ENCODE data around the gene CRACR2B. TPM values are rescaled to one million over a fixed set of nuclear protein-coding genes. Genes with fewer than 3 reads are reported as not detected.

CRACR2B gene
- total RNA-seq, 1 donor from 2014 or later = 0.53 TPM

DNA sequence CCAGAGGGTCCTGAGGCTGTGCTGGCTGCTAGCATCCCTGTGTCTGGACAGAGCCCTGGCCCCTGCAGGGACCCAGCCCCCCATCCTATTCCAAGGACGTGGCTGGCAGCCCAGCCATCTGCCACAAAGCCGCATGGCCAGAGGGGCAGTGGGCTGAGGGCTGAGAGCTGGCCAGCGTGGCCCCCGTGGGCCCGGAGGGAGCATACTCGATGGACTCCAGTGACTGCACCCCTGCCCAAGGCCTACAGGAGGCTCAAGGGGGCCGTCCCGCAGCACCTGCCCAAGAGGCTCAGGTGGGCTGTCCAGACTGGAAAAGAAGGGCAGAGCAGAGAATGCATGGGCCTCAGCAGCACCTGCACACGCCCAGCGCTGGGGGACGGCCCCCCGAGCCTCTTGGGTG, 28.1 kb downstream of the CRACR2B start:
- peaks cover 1% of the 10 kb centered on the region for H3K36me3 ChIP-seq (ENCODE audit: control insufficient read depth, insufficient read depth, low read length)

DNA sequence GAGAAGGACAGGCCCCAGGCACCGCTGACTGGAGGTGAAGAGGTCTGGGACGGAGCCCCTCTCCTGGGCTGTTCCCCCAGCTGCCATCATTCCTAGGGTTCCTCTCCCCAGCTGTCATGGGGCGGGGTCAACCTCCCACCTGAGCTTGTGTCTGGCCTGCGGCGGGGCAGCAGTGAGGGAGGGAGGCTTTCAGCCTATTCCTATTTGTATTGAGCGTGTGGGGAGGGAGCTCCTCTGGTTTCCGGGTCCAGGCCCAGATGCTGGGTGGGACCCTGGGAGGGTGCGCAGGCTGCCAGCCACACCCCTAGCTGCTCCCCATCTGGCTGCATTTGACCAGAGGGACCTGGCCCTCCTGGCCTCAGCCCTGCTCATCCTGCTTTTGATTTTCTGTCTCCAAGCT, 28.7 kb downstream of the CRACR2B start:
- FAIRE-seq (no peak), DNase-seq (ENCODE audit: low read depth) (no peak)
- TF ChIP-seq, protein P1, sequence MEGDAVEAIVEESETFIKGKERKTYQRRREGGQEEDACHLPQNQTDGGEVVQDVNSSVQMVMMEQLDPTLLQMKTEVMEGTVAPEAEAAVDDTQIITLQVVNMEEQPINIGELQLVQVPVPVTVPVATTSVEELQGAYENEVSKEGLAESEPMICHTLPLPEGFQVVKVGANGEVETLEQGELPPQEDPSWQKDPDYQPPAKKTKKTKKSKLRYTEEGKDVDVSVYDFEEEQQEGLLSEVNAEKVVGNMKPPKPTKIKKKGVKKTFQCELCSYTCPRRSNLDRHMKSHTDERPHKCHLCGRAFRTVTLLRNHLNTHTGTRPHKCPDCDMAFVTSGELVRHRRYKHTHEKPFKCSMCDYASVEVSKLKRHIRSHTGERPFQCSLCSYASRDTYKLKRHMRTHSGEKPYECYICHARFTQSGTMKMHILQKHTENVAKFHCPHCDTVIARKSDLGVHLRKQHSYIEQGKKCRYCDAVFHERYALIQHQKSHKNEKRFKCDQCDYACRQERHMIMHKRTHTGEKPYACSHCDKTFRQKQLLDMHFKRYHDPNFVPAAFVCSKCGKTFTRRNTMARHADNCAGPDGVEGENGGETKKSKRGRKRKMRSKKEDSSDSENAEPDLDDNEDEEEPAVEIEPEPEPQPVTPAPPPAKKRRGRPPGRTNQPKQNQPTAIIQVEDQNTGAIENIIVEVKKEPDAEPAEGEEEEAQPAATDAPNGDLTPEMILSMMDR (IDR thresholded peaks at IDR 0.05; ENCODE audit: insufficient read depth, low read length, severe bottlenecking) = no peak
- Histone ChIP-seq H3K27me3 (ENCODE audit: control insufficient read depth, insufficient read depth, low read length) (no peaks in the 10 kb centered on the region), H3K36me3 (ENCODE audit: control insufficient read depth, insufficient read depth, low read length) (peaks cover 1% of the 10 kb centered on the region), H3K4me3 (ENCODE audit: low read depth, low read length) (no peak overlapping the region)

More for the DNA sequence above, 28.1 kb downstream of the CRACR2B start:
- FAIRE-seq = no peak
- Histone ChIP-seq H3K27me3 (ENCODE audit: control insufficient read depth, insufficient read depth, low read length) (no peaks in the 10 kb centered on the region), H3K4me3 (ENCODE audit: low read depth, low read length) (no peak overlapping the region)
- DNase-seq (ENCODE audit: low read depth) = no peak
- TF ChIP-seq, protein P1 (IDR thresholded peaks at IDR 0.05; ENCODE audit: insufficient read depth, low read length, severe bottlenecking) = no peak

DNA sequence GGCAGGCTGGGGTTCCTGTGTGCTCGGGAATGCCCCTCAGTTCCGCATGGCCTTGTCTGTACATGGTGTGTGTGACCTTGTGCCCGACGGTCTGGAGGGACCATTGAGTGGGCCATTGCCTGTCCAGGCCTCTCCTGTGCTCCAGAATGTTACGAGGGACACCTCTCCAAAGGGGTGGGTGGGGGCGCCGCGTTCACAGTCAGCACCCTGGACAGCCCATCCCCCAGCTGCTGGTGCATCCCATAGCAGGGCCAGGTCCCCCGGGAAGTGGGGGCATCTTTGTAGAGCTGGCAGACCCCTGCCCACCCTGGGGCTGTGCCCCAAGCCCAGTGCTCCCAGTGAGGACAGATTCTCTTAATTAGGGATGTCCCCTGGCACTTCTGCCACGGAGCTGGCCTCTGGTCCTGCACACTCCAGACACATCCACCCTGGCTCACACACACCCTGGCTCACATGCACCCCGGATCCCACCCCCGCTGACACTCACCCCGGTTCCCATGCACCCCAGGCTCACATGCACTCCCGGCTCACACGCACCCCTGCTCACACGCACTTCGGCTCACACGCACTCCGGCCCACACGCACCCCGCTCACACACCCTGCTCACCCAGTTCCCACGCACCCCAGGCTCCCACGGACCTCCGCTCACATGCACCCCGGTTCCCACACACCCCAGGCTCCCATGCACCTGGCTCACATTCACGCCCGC, 30.5 kb downstream of the CRACR2B start:
- TF ChIP-seq, protein P1 (IDR thresholded peaks at IDR 0.05; ENCODE audit: insufficient read depth, low read length, severe bottlenecking) = no peak
- Histone ChIP-seq H3K27me3 (ENCODE audit: control insufficient read depth, insufficient read depth, low read length) (no peaks in the 10 kb centered on the region), H3K36me3 (ENCODE audit: control insufficient read depth, insufficient read depth, low read length) (no peaks in the 10 kb centered on the region), H3K4me3 (ENCODE audit: low read depth, low read length) (no peak overlapping the region)
- no peak for FAIRE-seq
- DNase-seq (ENCODE audit: low read depth) = no peak

DNA sequence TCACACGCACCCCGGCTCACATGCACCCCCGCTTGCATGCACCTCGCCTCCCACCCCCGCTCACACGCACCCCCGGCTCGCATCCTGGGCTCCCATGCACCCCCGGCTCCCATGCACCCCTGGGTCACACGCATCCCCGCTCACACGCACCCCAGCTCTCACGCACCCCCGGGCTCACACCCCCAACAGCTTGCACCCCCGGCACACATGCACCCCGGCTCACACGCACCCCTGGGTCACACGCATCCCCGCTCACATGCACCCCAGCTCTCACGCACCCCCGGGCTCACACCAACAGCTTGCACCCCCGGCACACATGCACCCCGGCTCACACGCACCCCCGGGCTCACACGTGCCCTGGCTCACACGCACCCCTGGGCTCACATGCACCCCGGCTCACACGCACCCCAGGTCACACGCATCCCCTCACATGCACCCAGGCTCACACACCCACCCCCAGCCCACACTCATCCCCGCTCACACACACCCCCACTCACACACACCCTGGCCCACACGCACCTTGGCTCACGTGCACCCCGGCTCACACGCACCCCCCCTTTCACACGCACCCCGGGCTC, 31.1 kb downstream of the CRACR2B start:
- H3K4me3 ChIP-seq (ENCODE audit: low read depth, low read length) = no peak overlapping the region
- DNase-seq (ENCODE audit: low read depth) = no peak
- H3K36me3 ChIP-seq (ENCODE audit: control insufficient read depth, insufficient read depth, low read length) = no peaks in the 10 kb centered on the region
- TF ChIP-seq, protein P1 (IDR thresholded peaks at IDR 0.05; ENCODE audit: insufficient read depth, low read length, severe bottlenecking) = no peak
- no peaks in the 10 kb centered on the region for H3K27me3 ChIP-seq (ENCODE audit: control insufficient read depth, insufficient read depth, low read length)
- FAIRE-seq = no peak

DNA sequence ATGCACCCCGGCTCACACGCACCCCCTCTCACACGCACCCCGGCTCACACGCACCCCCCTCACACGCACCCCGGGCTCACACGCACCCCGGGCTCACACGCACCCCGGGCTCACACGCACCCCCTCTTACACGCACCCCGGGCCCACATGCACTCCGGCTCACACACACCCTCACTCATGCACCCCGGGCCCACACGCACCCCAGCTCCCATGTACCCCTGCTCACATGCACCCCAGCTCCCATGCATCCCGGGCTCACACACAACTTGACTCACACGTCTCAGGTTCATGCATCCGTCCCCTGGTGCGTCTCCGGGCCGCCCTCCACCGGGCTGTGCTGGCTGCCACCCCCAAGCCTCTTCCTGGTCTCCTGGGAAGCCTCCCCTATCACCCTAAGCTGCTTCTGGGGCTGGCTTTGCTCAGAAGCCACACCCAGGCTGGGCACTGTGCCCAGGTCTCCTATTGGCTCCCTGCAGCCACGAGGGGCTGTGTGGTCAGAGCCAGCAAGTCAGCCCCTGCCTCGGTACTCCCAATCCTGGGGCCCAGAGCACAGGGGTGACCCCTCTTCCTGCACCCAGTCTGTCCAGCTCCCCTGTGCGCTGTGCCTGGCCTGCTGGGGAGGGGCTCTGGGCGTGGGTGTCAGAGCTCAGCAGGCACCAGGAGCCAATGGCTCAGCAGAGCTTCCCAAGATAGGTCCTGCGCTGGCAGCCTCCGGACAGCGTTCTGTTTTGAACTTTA, 31.8 kb downstream of the CRACR2B start:
- FAIRE-seq = no peak
- Histone ChIP-seq H3K27me3 (ENCODE audit: control insufficient read depth, insufficient read depth, low read length) (no peaks in the 10 kb centered on the region), H3K36me3 (ENCODE audit: control insufficient read depth, insufficient read depth, low read length) (no peaks in the 10 kb centered on the region), H3K4me3 (ENCODE audit: low read depth, low read length) (no peak overlapping the region)
- DNase-seq (ENCODE audit: low read depth) = peak; percentile 67
- TF ChIP-seq, protein P1 (IDR thresholded peaks at IDR 0.05; ENCODE audit: insufficient read depth, low read length, severe bottlenecking) = no peak
